Ovary (tissue), 9 donors: ENCODE results near the gene ALDH1A3. TPM values are rescaled to one million over a fixed set of nuclear protein-coding genes. Genes with fewer than 3 reads are reported as not detected.

Source experiments
- DNase-seq, 5 donors: peaks; one replicate each; pipeline ENCODE4 v3.0.0-alpha.2; 2019 to 2020
- H3K27ac ChIP-seq, 2 donors: fragments of 200-600 bp; one replicate each; pipeline versions ENCODE4 v1.5.1 to v1.8.0; 2019 to 2022
- H3K27me3 ChIP-seq: fragments of 200-600 bp; one replicate; pipeline ENCODE4 v1.8.0; 2022
- H3K36me3 ChIP-seq: fragments of 200-600 bp; sonication (generic); one replicate; pipeline ENCODE4 v1.5.1; 2019
- H3K4me1 ChIP-seq: one replicate; pipeline ENCODE4 v1.8.1; 2013; ENCODE audit warnings: mild to moderate bottlenecking, moderate library complexity; ENCODE audit not compliant: insufficient read depth
- H3K4me3 ChIP-seq: fragments of 200-600 bp; sonication (generic); one replicate; pipeline ENCODE4 v1.5.1; 2017
- H3K9me3 ChIP-seq, 2 donors: fragments of 200-600 bp in 1 of 2; sonication (generic) in 1 of 2; one replicate each; pipeline versions ENCODE4 v1.5.1 to v1.8.1; 2013 to 2019; ENCODE audit warnings: mild to moderate bottlenecking in 1 of 2, moderate library complexity in 1 of 2
- EP300 ChIP-seq: sonication (generic); formaldehyde crosslinking; IDR thresholded peaks from one replicate; pipeline ENCODE4 v1.6.1; 2017; ENCODE audit warnings: antibody characterized with exemption
- POLR2A ChIP-seq: fragments of 450-650 bp; IDR thresholded peaks from one replicate; pipeline ENCODE4 v1.6.1; 2017; ENCODE audit warnings: antibody characterized with exemption, mild to moderate bottlenecking, moderate library complexity
- WGBS, 3 donors: extraction: QIAGEN DNeasy Blood & Tissue Kit in 1 of 3; methylation state at CpG; one replicate each; pipeline versions ENCODE4 v1.1.5 to v1.1.7; 2013 to 2017; 5-methylcytosine and 5-hydroxymethylcytosine counted together
- intact Hi-C, 4 donors: fragments of 100-400 bp; cut with DNase I; formaldehyde crosslinking; loops; one replicate each; pipeline versions ENCODE4 v1.11.0 to v1.15.1; 2022 to 2023
- polyA plus RNA-seq, 2 donors: library from polyadenylated mRNA; stranded (reverse); fragments of 200-250 nt in 1 of 2; fragments of 350-450 nt in 1 of 2; fragmentation: Illumina TruSeq in 1 of 2; extraction: RNeasy Lipid Tissue Mini Kit (QIAGEN cat#74804) in 1 of 2; gene quantifications; one replicate each; pipeline ENCODE4 v1.2.3, GENCODE V29; 2013 to 2014
- small RNA-seq: library from RNA; depleted of rRNA; stranded (forward); fragments of <200 nt; gene quantifications from one replicate; pipeline ENCODE3, GENCODE V24; 2016
- total RNA-seq, 7 donors: library from RNA; depleted of rRNA in 2 of 7; stranded (reverse); fragments of >200 nt in 2 of 7; fragmentation: NEBNext Ultra II Directional in 3 of 7; extraction: Animal tissue kit (Norgen Biotek cat#: 25700) in 3 of 7; gene quantifications; one replicate each; pipeline versions ENCODE4 v1.1.0 to v1.2.4, GENCODE V29; 2016 to 2023
- TF ChIP-seq, protein P1 (sequence below), 3 donors: fragments of 450-650 bp in 2 of 3; fragments of 200-600 bp in 1 of 3; IDR thresholded peaks; one replicate each; pipeline versions ENCODE4 v1.5.1 to v1.8.0; 2016 to 2022; ENCODE audit warnings: antibody characterized with exemption in 3 of 3, mild to moderate bottlenecking in 1 of 3
- donor health status: DM: no; HTN: no; CAD: no; lungs with moderate emphysema.
- donor health status: DM: no; HTN: no; CAD: no.
- donor health status: Bipolar disorder and iron deficiency.
- donor health status: DM: yes; HTN: yes; CAD: no.
- donor health status: DM: no; HTN: no; CAD: no.
- donor health status: DM: yes; HTN: yes; CAD: no.

ALDH1A3 gene
- total and polyA plus RNA-seq, 9 donors: 2.2 to 73.2 (median 9.9) TPM

- H3K27ac ChIP-seq: no peak overlapping the region
- WGBS, 3 donors: 87 to 89% (median 89%) methylated on average over 14 of the region's 14 CpGs
- H3K4me1 ChIP-seq: peaks cover 4% of the 10 kb centered on the region
- TF ChIP-seq POLR2A: no peak
- TF ChIP-seq EP300: no peak
- TF ChIP-seq, protein P1, sequence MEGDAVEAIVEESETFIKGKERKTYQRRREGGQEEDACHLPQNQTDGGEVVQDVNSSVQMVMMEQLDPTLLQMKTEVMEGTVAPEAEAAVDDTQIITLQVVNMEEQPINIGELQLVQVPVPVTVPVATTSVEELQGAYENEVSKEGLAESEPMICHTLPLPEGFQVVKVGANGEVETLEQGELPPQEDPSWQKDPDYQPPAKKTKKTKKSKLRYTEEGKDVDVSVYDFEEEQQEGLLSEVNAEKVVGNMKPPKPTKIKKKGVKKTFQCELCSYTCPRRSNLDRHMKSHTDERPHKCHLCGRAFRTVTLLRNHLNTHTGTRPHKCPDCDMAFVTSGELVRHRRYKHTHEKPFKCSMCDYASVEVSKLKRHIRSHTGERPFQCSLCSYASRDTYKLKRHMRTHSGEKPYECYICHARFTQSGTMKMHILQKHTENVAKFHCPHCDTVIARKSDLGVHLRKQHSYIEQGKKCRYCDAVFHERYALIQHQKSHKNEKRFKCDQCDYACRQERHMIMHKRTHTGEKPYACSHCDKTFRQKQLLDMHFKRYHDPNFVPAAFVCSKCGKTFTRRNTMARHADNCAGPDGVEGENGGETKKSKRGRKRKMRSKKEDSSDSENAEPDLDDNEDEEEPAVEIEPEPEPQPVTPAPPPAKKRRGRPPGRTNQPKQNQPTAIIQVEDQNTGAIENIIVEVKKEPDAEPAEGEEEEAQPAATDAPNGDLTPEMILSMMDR (IDR thresholded peaks at IDR 0.05): no peak
- no peak for DNase-seq
- H3K9me3 ChIP-seq: no peaks in the 10 kb centered on the region
- intact Hi-C loops: no loop called here
- no peaks in the 10 kb centered on the region for H3K27me3 ChIP-seq
- no peaks in the 10 kb centered on the region for H3K36me3 ChIP-seq
- H3K4me3 ChIP-seq: no peak overlapping the region
Measured at GRCh38 chr15:100959066-100960050, 79.7 kb downstream of the ALDH1A3 start.

Small RNA genes within 50 kb of the gene (small RNA-seq; reads per million reads assigned to genes)
- gene AC015712.3: not detected

Other genes starting within 250 kb of the ALDH1A3 start
- gene LRRK1, start 39.5 kb downstream of the ALDH1A3 start, total RNA-seq: 10 to 100 TPM in 6 of 7 donors, 1 to 10 TPM in 1; 8.6 to 27.3 (median 19.4) TPM
- 1 to 10 TPM; 6.5 to 8.4 TPM for gene LRRK1, start 39.5 kb downstream of the ALDH1A3 start, polyA plus RNA-seq